Measurements from ENCODE around the gene CALN1. TPM values are rescaled to one million over a fixed set of nuclear protein-coding genes. Genes with fewer than 3 reads are reported as not detected.

The CALN1 gene
- total and polyA plus RNA-seq, 2 experiments from 2014 or later: 7.6 to 14.5 TPM

- TF ChIP-seq CTCF (conservative IDR thresholded peaks at IDR 0.05; ENCODE audit: low read depth in 2 of 2) (no peak), JUNB (IDR thresholded peaks at IDR 0.05; ENCODE audit: unreplicated experiment) (no peak)
Observed at GRCh38 chr7:72196176-72196575, 216.0 kb downstream of the CALN1 start (continued).

- no peak overlapping the region for H3K27ac Mint-ChIP-seq
- H3K27me3 Mint-ChIP-seq (ENCODE audit: insufficient read depth, low read depth, poor library complexity): peaks cover 3% of the 10 kb centered on the region
- peaks cover 9% of the 10 kb centered on the region; the same call in 2 of the 3 replicates for H3K4me1 Mint-ChIP-seq
- Histone ChIP-seq H4K20me1 (replicated peaks; ENCODE audit: insufficient read depth) (no peaks in the 10 kb centered on the region), H3K4me3 (no peak overlapping the region), H3K79me2 (replicated peaks; ENCODE audit: insufficient read depth) (0 out of 2 replicates have a peak, but pooled peaks cover 6% of the 10 kb centered on the region), H3K27me3 (ENCODE audit: insufficient read depth) (no peaks in the 10 kb centered on the region), H3K4me2 (no peak overlapping the region), H3F3A (replicated peaks; ENCODE audit: low read depth) (no peaks in the 10 kb centered on the region), H3K9me2 (ENCODE audit: insufficient read depth) (no peaks in the 10 kb centered on the region), H3K27ac (ENCODE audit: low read depth) (no peak overlapping the region), H3K36me3 (ENCODE audit: insufficient read depth) (no peaks in the 10 kb centered on the region), H2AFZ (no peak overlapping the region), H3K4me1 (ENCODE audit: insufficient read depth) (0 out of 2 replicates have a peak, but pooled peaks cover 10% of the 10 kb centered on the region)
- no peak for DNase-seq (ENCODE audit: low spot score)
- no peak overlapping the region for H3K4me3 Mint-ChIP-seq
- ATAC-seq: no peak
- H3K9me3 Mint-ChIP-seq: no peaks in the 10 kb centered on the region
- 0 out of 3 replicates have a peak, but pooled peaks cover 4% of the 10 kb centered on the region for H3K36me3 Mint-ChIP-seq (ENCODE audit: low read depth)
- TF ChIP-seq NANOG (IDR thresholded peaks at IDR 0.05; ENCODE audit: borderline replicate concordance): no peak
- TF ChIP-seq EZH2 (IDR thresholded peaks at IDR 0.05; ENCODE audit: low read depth, unreplicated experiment): no peak
- no peak for TF ChIP-seq ZNF331 (CRISPR knock-in tag; IDR thresholded peaks at IDR 0.05; ENCODE audit: low read depth)
- no peak for TF ChIP-seq EZH2phosphoT487 (IDR thresholded peaks at IDR 0.05; ENCODE audit: unreplicated experiment)
- no peak for TF ChIP-seq ZNF114 (CRISPR knock-in tag; IDR thresholded peaks at IDR 0.05)
- TF ChIP-seq POLR2AphosphoS5 (IDR thresholded peaks at IDR 0.05; ENCODE audit: low read depth): no peak
- TF ChIP-seq JUNB (IDR thresholded peaks at IDR 0.05; ENCODE audit: unreplicated experiment): no peak
- TF ChIP-seq CREB1 (CRISPR knock-in tag; IDR thresholded peaks at IDR 0.05; ENCODE audit: low read depth): no peak
- TF ChIP-seq STAT1 (IDR thresholded peaks at IDR 0.05; ENCODE audit: unreplicated experiment): no peak
- no peak for TF ChIP-seq CTCF (conservative IDR thresholded peaks at IDR 0.05; ENCODE audit: low read depth in 2 of 2)
- no peak for TF ChIP-seq ETS1 (IDR thresholded peaks at IDR 0.05)
- no peak for TF ChIP-seq REST (IDR thresholded peaks at IDR 0.05; ENCODE audit: unreplicated experiment)
Observed at GRCh38 chr7:72190919-72191318, 221.2 kb downstream of the CALN1 start.

All from GM23338 (cell line).